ENCODE measurements around the gene FBXO2. TPM values are rescaled to one million over a fixed set of nuclear protein-coding genes. Genes with fewer than 3 reads are reported as not detected.

The FBXO2 gene
- total and polyA plus RNA-seq, 9 of the 15 experiments (the other 6 are each of a cell fraction or from before 2014, with no cell fraction given) = 0.04 to 1.9 (median 0.27) TPM

DNA sequence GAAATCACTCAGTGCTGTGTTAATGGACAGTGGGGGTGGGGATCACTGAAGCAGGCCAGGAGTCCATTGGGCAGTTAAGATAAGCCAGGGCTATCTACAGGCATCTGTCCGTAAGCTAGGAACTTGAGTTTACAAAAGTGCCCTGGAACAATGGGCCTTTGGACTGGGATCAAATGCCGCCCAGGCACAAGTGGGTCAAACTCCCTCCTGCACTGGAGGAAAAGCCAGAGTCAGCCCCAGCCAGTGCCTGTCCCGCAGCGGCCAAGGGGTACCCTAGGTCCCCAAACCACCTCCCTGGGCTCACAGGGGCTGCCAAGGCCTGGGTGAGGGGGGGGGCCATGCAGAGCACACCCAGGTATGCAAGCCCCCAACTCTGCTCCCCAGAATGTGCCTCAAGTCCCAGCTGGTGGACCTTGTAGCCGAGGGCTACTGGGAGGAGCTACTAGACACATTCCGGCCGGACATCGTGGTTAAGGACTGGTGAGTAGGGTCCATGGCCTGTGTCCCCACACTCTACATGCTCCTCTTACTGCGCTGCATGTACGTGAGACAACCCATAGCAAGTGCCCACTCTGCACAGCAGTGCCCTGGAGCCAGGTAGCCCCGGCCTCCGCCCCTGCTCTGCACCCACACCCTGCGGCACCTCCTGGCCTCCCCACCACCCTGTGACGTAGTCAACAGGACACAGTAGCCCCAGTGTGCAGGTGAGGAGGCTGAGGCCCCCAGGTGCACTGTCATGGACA is 17.5 kb upstream of the FBXO2 start (continued):
- TF ChIP-seq TBL1XR1 (IDR thresholded peaks at IDR 0.05; ENCODE audit: low read length in 2 of 2) (peak; percentile 68 to 82; a peak in 2 of 4 replicates), ARID2 (IDR thresholded peaks at IDR 0.05) (no peak), ZNF707 (CRISPR knock-in tag; conservative IDR thresholded peaks at IDR 0.05) (no peak), MCM2 (IDR thresholded peaks at IDR 0.05; ENCODE audit: low read depth) (no peak), PHF21A (IDR thresholded peaks at IDR 0.05; ENCODE audit: borderline replicate concordance, low read depth) (no peak), BACH1 (tag; IDR thresholded peaks at IDR 0.05) (no peak), ETS2 (tag; IDR thresholded peaks at IDR 0.05; ENCODE audit: borderline replicate concordance, poor library complexity, severe bottlenecking) (no peak), ZKSCAN3 (CRISPR knock-in tag; IDR thresholded peaks at IDR 0.05) (no peak), GATA2 (CRISPR knock-in tag; IDR thresholded peaks at IDR 0.05) (peak; percentile 96), MEF2A (IDR thresholded peaks at IDR 0.05; ENCODE audit: control insufficient read depth, low read depth, low read length) (no peak), MCM3 (IDR thresholded peaks at IDR 0.05) (no peak), ZNF561 (CRISPR knock-in tag; conservative IDR thresholded peaks at IDR 0.05) (no peak), HDGF (IDR thresholded peaks at IDR 0.05) (no peak), GABPB2 (CRISPR knock-in tag; conservative IDR thresholded peaks at IDR 0.05) (no peak), ILK (tag; IDR thresholded peaks at IDR 0.05; ENCODE audit: borderline replicate concordance, low read depth) (no peak), NR1H2 (CRISPR knock-in tag; IDR thresholded peaks at IDR 0.05) (no peak), ZNF140 (CRISPR knock-in tag; IDR thresholded peaks at IDR 0.05) (no peak), NR2F6 (CRISPR knock-in tag; IDR thresholded peaks at IDR 0.05) (no peak)
- TF ChIP-seq, protein P1, sequence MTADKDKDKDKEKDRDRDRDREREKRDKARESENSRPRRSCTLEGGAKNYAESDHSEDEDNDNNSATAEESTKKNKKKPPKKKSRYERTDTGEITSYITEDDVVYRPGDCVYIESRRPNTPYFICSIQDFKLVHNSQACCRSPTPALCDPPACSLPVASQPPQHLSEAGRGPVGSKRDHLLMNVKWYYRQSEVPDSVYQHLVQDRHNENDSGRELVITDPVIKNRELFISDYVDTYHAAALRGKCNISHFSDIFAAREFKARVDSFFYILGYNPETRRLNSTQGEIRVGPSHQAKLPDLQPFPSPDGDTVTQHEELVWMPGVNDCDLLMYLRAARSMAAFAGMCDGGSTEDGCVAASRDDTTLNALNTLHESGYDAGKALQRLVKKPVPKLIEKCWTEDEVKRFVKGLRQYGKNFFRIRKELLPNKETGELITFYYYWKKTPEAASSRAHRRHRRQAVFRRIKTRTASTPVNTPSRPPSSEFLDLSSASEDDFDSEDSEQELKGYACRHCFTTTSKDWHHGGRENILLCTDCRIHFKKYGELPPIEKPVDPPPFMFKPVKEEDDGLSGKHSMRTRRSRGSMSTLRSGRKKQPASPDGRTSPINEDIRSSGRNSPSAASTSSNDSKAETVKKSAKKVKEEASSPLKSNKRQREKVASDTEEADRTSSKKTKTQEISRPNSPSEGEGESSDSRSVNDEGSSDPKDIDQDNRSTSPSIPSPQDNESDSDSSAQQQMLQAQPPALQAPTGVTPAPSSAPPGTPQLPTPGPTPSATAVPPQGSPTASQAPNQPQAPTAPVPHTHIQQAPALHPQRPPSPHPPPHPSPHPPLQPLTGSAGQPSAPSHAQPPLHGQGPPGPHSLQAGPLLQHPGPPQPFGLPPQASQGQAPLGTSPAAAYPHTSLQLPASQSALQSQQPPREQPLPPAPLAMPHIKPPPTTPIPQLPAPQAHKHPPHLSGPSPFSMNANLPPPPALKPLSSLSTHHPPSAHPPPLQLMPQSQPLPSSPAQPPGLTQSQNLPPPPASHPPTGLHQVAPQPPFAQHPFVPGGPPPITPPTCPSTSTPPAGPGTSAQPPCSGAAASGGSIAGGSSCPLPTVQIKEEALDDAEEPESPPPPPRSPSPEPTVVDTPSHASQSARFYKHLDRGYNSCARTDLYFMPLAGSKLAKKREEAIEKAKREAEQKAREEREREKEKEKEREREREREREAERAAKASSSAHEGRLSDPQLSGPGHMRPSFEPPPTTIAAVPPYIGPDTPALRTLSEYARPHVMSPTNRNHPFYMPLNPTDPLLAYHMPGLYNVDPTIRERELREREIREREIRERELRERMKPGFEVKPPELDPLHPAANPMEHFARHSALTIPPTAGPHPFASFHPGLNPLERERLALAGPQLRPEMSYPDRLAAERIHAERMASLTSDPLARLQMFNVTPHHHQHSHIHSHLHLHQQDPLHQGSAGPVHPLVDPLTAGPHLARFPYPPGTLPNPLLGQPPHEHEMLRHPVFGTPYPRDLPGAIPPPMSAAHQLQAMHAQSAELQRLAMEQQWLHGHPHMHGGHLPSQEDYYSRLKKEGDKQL (CRISPR knock-in tag; IDR thresholded peaks at IDR 0.05; ENCODE audit: borderline replicate concordance) = no peak
- TF ChIP-seq, protein P2, sequence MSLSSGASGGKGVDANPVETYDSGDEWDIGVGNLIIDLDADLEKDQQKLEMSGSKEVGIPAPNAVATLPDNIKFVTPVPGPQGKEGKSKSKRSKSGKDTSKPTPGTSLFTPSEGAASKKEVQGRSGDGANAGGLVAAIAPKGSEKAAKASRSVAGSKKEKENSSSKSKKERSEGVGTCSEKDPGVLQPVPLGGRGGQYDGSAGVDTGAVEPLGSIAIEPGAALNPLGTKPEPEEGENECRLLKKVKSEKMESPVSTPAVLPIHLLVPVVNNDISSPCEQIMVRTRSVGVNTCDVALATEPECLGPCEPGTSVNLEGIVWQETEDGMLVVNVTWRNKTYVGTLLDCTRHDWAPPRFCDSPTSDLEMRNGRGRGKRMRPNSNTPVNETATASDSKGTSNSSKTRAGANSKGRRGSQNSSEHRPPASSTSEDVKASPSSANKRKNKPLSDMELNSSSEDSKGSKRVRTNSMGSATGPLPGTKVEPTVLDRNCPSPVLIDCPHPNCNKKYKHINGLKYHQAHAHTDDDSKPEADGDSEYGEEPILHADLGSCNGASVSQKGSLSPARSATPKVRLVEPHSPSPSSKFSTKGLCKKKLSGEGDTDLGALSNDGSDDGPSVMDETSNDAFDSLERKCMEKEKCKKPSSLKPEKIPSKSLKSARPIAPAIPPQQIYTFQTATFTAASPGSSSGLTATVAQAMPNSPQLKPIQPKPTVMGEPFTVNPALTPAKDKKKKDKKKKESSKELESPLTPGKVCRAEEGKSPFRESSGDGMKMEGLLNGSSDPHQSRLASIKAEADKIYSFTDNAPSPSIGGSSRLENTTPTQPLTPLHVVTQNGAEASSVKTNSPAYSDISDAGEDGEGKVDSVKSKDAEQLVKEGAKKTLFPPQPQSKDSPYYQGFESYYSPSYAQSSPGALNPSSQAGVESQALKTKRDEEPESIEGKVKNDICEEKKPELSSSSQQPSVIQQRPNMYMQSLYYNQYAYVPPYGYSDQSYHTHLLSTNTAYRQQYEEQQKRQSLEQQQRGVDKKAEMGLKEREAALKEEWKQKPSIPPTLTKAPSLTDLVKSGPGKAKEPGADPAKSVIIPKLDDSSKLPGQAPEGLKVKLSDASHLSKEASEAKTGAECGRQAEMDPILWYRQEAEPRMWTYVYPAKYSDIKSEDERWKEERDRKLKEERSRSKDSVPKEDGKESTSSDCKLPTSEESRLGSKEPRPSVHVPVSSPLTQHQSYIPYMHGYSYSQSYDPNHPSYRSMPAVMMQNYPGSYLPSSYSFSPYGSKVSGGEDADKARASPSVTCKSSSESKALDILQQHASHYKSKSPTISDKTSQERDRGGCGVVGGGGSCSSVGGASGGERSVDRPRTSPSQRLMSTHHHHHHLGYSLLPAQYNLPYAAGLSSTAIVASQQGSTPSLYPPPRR (CRISPR knock-in tag; IDR thresholded peaks at IDR 0.05; ENCODE audit: borderline replicate concordance) = no peak

Measured in K562 (cell line).